ENCODE results near the gene LYRM4. TPM values are rescaled to one million over a fixed set of nuclear protein-coding genes. Genes with fewer than 3 reads are reported as not detected.

The LYRM4 gene
- total RNA-seq, 1 experiment from 2014 or later = 44.3 TPM

GRCh38 chr6:5208471-5208971 is 52.2 kb downstream of the LYRM4 start:
- H3K27ac Mint-ChIP-seq = no peak overlapping the region
- Histone ChIP-seq H2AK5ac (ENCODE audit: insufficient read length, low read length) (no peak overlapping the region), H3T11ph (ENCODE audit: low read length) (no peak overlapping the region), H3K27ac (ENCODE audit: insufficient read length, low read depth, low read length) (no peak overlapping the region), H3K9ac (ENCODE audit: extremely low read depth, insufficient read length, low read length) (no peak overlapping the region), H2AFZ (ENCODE audit: low read length) (no peak overlapping the region), H3K23ac (ENCODE audit: insufficient read length, low read depth, low read length) (no peak overlapping the region), H3K79me1 (ENCODE audit: insufficient read depth, low read depth, low read length, poor library complexity, severe bottlenecking) (no peaks in the 10 kb centered on the region), H2BK15ac (ENCODE audit: low read depth, low read length) (no peak overlapping the region), H4K91ac (ENCODE audit: insufficient read length, low read depth, low read length) (no peak overlapping the region), H2BK5ac (ENCODE audit: insufficient read length, low read length) (no peak overlapping the region), H3K27me3 (ENCODE audit: insufficient read depth, low read length) (no peaks in the 10 kb centered on the region), H3K4me1 (ENCODE audit: insufficient read depth, low read length) (peaks cover 2% of the 10 kb centered on the region; the same call in 1 of the 2 replicates), H3K4me2 (ENCODE audit: insufficient read depth, insufficient read length, low read length) (no peak overlapping the region), H2BK20ac (ENCODE audit: low read depth, low read length, poor library complexity, severe bottlenecking) (no peak overlapping the region), H3K79me2 (ENCODE audit: insufficient read depth, low read length) (no peaks in the 10 kb centered on the region), H3K23me2 (ENCODE audit: insufficient read length, low read depth, low read length, poor library complexity, severe bottlenecking) (no peaks in the 10 kb centered on the region), H3K18ac (ENCODE audit: insufficient read length, low read depth, low read length) (no peak overlapping the region), H3K14ac (ENCODE audit: insufficient read depth, low read length) (no peak overlapping the region), H4K8ac (replicated peaks; ENCODE audit: insufficient read length, low read depth, low read length) (no peak overlapping the region), H3K4ac (ENCODE audit: low read depth, low read length) (no peak overlapping the region), H4K5ac (ENCODE audit: insufficient read length, low read depth, low read length) (no peak overlapping the region), H2BK12ac (ENCODE audit: insufficient read length, low read depth, low read length) (no peak overlapping the region), H2BK120ac (ENCODE audit: low read depth, low read length, poor library complexity, severe bottlenecking) (no peak overlapping the region), H4K20me1 (ENCODE audit: control insufficient read depth, insufficient read depth, insufficient read length) (no peaks in the 10 kb centered on the region), H3K9me3 (ENCODE audit: control insufficient read depth, low read depth, low read length) (no peaks in the 10 kb centered on the region), H3K56ac (ENCODE audit: insufficient read length, low read depth, low read length) (no peak overlapping the region)
- no peaks in the 10 kb centered on the region for H3K27me3 Mint-ChIP-seq (ENCODE audit: low read depth)
- no CpG with 5 or more reads among the region's 5 CpGs for WGBS (ENCODE audit: extremely low coverage, insufficient read length, low lambda C conversion rate)
- TF ChIP-seq, protein P1, sequence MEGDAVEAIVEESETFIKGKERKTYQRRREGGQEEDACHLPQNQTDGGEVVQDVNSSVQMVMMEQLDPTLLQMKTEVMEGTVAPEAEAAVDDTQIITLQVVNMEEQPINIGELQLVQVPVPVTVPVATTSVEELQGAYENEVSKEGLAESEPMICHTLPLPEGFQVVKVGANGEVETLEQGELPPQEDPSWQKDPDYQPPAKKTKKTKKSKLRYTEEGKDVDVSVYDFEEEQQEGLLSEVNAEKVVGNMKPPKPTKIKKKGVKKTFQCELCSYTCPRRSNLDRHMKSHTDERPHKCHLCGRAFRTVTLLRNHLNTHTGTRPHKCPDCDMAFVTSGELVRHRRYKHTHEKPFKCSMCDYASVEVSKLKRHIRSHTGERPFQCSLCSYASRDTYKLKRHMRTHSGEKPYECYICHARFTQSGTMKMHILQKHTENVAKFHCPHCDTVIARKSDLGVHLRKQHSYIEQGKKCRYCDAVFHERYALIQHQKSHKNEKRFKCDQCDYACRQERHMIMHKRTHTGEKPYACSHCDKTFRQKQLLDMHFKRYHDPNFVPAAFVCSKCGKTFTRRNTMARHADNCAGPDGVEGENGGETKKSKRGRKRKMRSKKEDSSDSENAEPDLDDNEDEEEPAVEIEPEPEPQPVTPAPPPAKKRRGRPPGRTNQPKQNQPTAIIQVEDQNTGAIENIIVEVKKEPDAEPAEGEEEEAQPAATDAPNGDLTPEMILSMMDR (conservative IDR thresholded peaks at IDR 0.05) = no peak
- peaks cover 4 to 8% (median 5%) of the 10 kb centered on the region in 3 experiments; a peak in 5 of 7 replicates for H3K36me3 Mint-ChIP-seq (ENCODE audit: insufficient read depth in 1 of 3, low read depth in 3 of 3)
- H3K9me3 Mint-ChIP-seq = no peaks in the 10 kb centered on the region
- H3K4me1 Mint-ChIP-seq = peaks cover 25 to 26% of the 10 kb centered on the region in 2 experiments
- no peak for DNase-seq
- H3K4me3 Mint-ChIP-seq = no peak overlapping the region

Measured in H9 (cell line).